DMS 273 (cell line): ENCODE data around the gene SLC9A9.

Source experiments
- DNase-seq: peaks from one replicate; lab custom pipeline; 2025; ENCODE audit not compliant: unreplicated experiment; lab: John Stamatoyannopoulos, UW

SLC9A9 gene

DNA sequence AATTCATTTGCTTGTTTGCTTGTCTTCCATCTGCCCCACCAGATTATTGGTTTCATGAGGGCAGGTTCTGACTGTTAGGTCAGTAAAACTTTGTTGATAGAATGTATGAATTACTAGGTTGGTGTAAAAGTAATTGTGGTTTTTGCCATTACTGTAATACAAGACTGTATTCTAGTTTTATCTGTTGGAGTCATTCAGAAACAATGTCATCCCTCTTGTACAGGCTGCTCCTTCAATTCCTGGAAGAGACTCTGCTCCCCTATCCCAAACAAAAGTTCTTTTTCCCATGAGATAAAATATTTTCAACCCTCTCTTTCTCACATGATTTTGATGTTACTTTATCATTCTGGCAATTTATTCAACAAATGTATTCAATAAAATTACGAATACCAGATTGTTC, 613.7 kb downstream of the SLC9A9 start:
- DNase-seq = no peak

DNA sequence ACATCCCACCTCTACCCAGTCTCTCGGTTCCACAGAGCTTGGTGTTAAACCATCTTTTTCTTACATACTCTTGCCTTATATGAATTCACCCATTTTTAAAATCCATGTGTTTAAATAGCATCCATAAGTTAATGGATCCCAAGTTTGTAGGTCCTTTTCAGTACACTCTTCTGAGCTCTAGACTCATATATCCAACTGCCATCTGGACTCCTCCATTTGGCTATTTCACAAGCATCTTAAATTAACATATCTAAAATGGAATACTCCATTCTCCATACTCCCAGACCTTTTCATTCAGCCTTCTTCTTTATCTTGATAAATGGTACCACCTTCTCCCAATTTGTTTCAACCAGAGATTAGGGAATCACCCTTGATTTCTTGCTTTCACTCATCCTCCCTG, 615.3 kb downstream of the SLC9A9 start:
- DNase-seq = peak; percentile 74

DNA sequence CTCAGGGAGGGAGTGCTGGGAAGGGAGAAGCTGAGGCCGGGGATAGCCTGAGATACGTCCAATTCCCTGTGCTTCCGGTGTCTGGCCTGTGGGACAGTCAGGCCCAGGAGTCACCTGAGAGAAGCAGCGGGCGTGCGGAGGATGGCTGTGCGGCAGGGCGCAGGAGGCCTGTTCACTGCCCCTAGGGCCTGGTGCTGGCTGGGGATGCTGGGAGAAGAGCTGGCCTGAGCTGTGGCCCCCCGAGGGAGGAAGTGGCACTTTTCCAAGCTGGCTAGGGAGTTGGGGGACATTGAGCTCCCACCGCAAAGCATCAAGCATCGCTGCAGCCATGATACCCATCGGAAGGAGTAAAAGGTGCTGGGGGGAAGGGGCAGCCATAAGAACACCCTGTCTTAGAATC, 619.9 kb downstream of the SLC9A9 start:
- DNase-seq = no peak

DNA sequence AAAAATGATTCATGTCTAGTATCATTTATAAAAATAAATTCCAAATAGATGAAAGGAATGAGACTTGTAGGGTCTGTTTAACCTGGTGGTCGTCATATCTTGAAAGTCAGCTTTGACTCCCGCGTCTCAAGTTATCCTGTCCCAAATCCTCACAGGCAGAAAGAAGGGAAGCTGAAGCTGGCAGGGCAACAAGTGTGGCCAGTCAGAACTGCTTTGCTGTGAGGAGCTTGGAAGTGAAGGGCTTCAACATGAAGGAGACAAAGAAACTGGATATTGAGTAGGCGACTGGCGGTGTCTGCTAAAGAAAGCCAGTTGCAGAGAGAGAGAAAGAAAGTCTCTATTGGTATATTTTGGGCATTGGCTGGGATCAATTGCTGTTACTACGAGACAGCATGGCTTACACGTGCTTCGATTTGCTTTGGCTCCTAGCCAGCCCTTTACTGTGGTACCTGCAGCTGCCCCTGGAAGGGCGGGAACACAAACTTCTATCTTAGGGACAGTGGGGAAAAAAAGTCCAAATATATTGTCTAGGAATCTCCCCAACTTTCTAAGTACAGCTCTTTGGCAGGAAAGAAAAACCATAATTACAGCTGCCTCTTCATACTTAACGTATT, 621.5 kb downstream of the SLC9A9 start:
- no peak for DNase-seq

DNA sequence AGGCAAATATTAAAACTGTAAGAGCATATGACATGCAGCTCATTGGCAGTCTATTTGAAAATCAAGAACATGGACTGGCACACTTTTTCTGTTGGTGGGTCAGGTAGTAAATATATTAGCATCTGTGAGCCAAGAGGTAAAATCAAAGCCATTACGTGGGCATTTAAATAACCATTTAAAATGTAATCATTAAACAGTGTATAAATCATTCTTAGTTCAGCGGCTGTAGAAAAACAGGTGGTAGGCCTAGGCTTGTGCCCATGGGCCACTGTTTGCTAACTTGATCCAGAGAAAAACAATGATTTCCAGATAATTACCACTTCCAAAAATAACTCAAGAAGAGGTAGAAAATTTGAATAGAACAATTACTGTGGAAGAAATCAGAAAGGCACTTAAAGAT, 623.6 kb downstream of the SLC9A9 start:
- no peak for DNase-seq

DNA sequence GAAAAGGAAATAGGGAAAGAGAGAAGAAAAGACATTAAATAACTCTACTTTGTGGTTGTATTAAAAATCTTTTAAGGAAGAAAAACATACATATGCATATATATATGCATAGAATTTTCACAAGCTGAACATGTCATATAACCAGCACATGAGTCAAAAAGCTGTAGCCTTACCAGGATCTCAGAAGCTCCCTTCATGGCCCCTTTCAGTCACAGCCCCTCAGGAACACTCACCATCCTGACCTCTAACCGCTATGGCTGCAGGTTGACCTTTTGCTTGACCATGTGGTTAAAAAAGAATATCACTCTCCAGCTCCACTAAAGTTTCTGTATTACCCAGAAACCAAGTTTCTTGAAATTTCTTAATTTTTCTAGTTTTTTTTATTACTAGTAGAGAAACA, 625.3 kb downstream of the SLC9A9 start:
- DNase-seq = no peak

DNA sequence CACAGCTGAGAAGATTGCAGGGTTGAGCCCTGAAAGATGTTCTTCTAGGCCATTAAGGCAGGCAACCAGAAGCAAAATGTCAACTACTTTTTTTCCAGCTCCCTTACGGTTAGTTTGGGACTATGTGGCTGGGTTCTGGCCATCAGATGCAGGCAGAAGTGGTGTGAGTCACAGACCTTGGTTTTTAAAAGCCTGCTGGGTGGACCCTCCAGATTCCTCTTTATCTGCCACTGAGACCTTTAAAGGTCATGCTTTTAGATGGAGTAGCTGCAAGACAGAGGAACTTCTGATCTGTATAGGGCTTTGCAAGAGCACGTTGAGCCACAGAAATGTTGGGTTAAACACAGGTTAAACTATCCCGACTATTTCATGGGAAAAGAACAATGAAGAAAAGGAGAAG, 625.8 kb downstream of the SLC9A9 start:
- no peak for DNase-seq

DNA sequence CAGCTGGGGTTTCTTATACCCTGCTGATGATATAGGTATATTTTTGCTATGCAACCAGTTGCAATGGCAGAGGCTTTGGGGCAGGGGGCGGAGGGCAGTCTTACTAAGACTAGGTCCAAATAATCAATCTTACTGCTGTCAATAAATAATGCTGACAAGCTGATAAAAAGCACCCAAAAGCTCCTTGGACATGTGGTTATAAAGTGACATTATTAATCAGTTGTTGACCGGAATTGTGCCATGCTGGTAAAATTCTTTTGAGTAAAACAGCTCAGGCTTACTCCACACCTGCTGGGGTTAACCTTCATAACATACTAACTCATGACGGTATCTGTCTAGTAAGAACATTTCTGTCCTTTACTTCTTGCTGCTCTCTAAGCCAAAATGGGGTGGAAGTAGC, 626.8 kb downstream of the SLC9A9 start:
- no peak for DNase-seq

DNA sequence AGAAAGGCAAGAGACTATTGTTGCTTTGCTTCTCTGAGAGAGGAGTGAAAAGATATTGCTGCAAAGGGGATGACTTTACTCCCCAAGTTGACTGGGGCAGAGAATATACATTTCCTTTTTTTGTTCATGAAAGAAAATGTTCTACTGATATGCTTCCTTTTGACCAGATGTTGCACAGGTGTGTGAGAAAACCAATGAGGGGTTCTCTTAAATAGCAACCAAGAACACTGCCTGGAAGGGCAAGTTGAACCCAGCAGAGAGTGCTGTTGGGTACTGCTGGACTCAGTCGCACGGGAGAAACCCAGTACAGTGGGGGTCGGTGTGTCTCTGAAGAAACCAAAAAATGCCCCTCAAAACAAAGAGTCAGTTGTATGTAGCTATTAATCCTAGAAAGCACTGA, 627.5 kb downstream of the SLC9A9 start:
- no peak for DNase-seq

DNA sequence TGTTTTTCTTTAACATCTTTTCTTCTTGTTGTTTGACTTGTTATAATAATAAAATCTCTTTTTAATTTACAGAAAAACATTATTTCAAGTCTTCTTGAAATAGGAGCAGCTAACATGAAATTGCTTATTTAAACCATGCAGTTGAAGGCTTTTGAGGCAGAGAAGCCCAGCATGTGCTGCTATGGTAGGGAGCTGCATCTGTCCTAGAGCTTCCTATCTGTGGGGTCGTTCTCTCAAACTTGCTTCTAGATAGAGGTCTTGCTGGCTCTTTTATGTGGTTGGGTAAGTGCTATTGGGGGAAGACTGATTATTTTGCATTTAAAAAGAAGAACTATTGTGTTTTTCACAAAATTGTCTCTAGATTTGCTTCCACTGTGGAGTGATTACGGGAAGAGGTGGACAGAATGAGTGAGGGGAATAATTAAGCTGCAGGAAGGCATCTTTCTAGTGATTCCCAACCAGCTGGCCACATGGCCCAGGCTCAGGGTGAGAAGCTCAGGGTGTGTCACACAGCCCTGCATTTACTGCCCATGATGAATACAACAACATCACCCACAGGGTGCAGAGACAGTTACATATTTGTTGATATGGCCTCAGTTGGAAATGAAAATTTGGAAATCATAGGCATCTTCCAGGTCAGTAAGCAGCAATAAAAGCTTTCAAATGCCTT, 630.0 kb downstream of the SLC9A9 start:
- no peak for DNase-seq

DNA sequence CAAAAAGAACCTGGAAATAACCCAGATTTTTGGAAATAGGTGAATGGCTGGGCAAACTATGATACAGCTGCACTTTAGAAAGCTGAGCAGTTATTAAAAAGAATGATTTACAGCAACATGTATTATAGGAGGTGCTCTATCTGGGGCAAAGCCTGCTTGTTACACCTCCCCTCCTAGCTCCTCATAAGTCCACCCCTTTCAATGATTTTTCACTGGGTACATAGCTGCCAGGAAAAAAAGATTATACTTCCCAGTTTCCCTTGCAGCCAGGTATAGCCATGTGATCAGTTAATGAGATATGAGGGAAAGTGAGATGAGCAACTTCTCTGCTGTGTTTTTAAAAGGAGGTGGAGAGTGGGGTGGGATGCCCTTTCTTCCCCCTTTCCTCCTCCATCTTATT, 631.0 kb downstream of the SLC9A9 start:
- DNase-seq = no peak

DNA sequence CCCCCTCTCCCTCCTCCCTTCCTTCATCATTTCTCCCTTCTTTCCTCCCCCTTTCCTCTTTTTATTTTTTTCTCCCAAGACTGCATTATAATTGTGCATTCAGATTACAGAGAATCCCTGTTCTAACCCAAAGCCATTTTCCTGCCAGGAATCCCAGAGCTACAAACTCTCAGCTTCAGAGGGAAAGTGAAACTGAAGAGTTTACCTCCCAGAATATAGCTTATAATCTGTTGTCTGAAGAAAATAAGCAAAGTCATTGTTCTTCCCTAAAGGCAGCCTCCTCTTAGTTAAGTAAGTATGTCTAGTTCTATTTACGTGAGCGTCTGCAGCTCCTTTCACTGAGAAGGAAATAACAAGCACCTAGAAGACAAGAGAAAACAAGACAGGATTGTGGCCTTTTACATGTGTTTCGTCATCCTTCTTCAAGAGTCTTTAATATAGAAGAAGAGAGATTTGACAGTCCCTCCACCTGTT, 631.5 kb downstream of the SLC9A9 start:
- no peak for DNase-seq
